HG02981 (cell line): ENCODE measurements around the gene TRERF1.

ENCODE experiments used
- ATAC-seq: cut with Tn5 transposase; IDR thresholded peaks from one replicate; pipeline ENCODE4 v1.9.1; 2021; ENCODE audit warnings: mild to moderate bottlenecking, moderate library complexity; ENCODE audit not compliant: unreplicated experiment

TRERF1 gene

GRCh38 chr6:42287756-42288155 lies 164.0 kb downstream of the TRERF1 start:
- no peak for ATAC-seq

- ATAC-seq: no peak
Measured at GRCh38 chr6:42281570-42281969, 170.2 kb downstream of the TRERF1 start.

GRCh38 chr6:42280966-42281533 lies 170.7 kb downstream of the TRERF1 start:
- no peak for ATAC-seq

GRCh38 chr6:42279966-42280629 lies 171.6 kb downstream of the TRERF1 start:
- ATAC-seq: no peak

GRCh38 chr6:42279144-42279781 lies 172.5 kb downstream of the TRERF1 start:
- no peak for ATAC-seq

GRCh38 chr6:42278131-42278853 lies 173.4 kb downstream of the TRERF1 start:
- no peak for ATAC-seq

GRCh38 chr6:42276034-42276890 lies 175.5 kb downstream of the TRERF1 start:
- no peak for ATAC-seq

GRCh38 chr6:42275376-42276033 lies 176.2 kb downstream of the TRERF1 start:
- ATAC-seq: no peak

- ATAC-seq: no peak
Measured at GRCh38 chr6:42274898-42275297, 176.8 kb downstream of the TRERF1 start.

- no peak for ATAC-seq
Measured at GRCh38 chr6:42271834-42272805, 179.6 kb downstream of the TRERF1 start.

GRCh38 chr6:42269974-42270510 lies 181.7 kb downstream of the TRERF1 start:
- peak; percentile 25 for ATAC-seq

- peak; percentile 97 for ATAC-seq
Measured at GRCh38 chr6:42269553-42269952, 182.2 kb downstream of the TRERF1 start.

- no peak for ATAC-seq
Measured at GRCh38 chr6:42268835-42269204, 182.9 kb downstream of the TRERF1 start.

- no peak for ATAC-seq
Measured at GRCh38 chr6:42268016-42268834, 183.5 kb downstream of the TRERF1 start.

- no peak for ATAC-seq
Measured at GRCh38 chr6:42266538-42266937, 185.2 kb downstream of the TRERF1 start.

- no peak for ATAC-seq
Measured at GRCh38 chr6:42264852-42265390, 186.8 kb downstream of the TRERF1 start.

GRCh38 chr6:42264162-42264851 lies 187.4 kb downstream of the TRERF1 start:
- ATAC-seq: no peak
